Kidney epithelial cell (primary cell): ENCODE data around the gene VPS72. TPM values are rescaled to one million over a fixed set of nuclear protein-coding genes. Genes with fewer than 3 reads are reported as not detected.
"Not testable (repeated sequence)": the region's sequence is repeated elsewhere in the genome, so short reads cannot be mapped to it uniquely, and the experiment has no call there.

ENCODE experiments used
- DNase-seq: peaks from one replicate; pipeline ENCODE4 v3.0.0-alpha.2; 2010; ENCODE audit warnings: low read depth
- H3K27me3 ChIP-seq: 2 replicates; pipeline ENCODE4 v1.6.0; 2011; ENCODE audit warnings: low read length; ENCODE audit not compliant: control insufficient read depth, insufficient read depth
- H3K36me3 ChIP-seq: 2 replicates; pipeline ENCODE4 v1.5.1; 2011; ENCODE audit warnings: low read length; ENCODE audit not compliant: control insufficient read depth, insufficient read depth
- H3K4me3 ChIP-seq: 2 replicates; pipeline ENCODE4 v1.5.1; 2011; ENCODE audit warnings: low read depth, mild to moderate bottlenecking, control low read depth, low read length
- CTCF ChIP-seq: IDR thresholded peaks from 2 replicates; pipeline ENCODE4 v1.5.1; 2011; ENCODE audit warnings: mild to moderate bottlenecking, moderate library complexity, low read length, control low read depth, inconsistent platforms; ENCODE audit not compliant: insufficient read depth, poor library complexity, severe bottlenecking
- total RNA-seq: library from RNA; depleted of rRNA; stranded (reverse); fragments of >200 nt; gene quantifications from 2 replicates; pipeline ENCODE4 v1.2.3, GENCODE V29; 2015

The VPS72 gene
- total RNA-seq, 1 donor from 2014 or later: 83.4 TPM

GRCh38 chr1:151192047-151192446 is 2.0 kb upstream of the VPS72 start:
- Histone ChIP-seq H3K36me3 (no peaks in the 10 kb centered on the region), H3K27me3 (no peaks in the 10 kb centered on the region), H3K4me3 (no peak overlapping the region)
- DNase-seq: no peak
- TF ChIP-seq CTCF: no peak

GRCh38 chr1:151188667-151189066 is 1.3 kb downstream of the VPS72 start:
- peak overlapping the region; percentile 91 for H3K4me3 ChIP-seq
- DNase-seq, H3K36me3 ChIP-seq, H3K27me3 ChIP-seq: not testable (repeated sequence)

GRCh38 chr1:151187205-151187604 is 2.8 kb downstream of the VPS72 start:
- H3K36me3 ChIP-seq: peaks cover 2% of the 10 kb centered on the region
- no peaks in the 10 kb centered on the region for H3K27me3 ChIP-seq
- TF ChIP-seq CTCF: no peak
- no peak for DNase-seq
- H3K4me3 ChIP-seq: no peak overlapping the region

GRCh38 chr1:151184211-151184610 is 5.8 kb downstream of the VPS72 start:
- Histone ChIP-seq H3K36me3 (peaks cover 2% of the 10 kb centered on the region), H3K27me3 (no peaks in the 10 kb centered on the region), H3K4me3 (no peak overlapping the region)
- no peak for DNase-seq
- no peak for TF ChIP-seq CTCF

- no peak for DNase-seq
- no peaks in the 10 kb centered on the region for H3K27me3 ChIP-seq
- peaks cover 1% of the 10 kb centered on the region for H3K36me3 ChIP-seq
- H3K4me3 ChIP-seq: no peak overlapping the region
- no peak for TF ChIP-seq CTCF
These were observed 13.4 kb downstream of the VPS72 start for GRCh38 chr1:151176514-151177045.

- no peaks in the 10 kb centered on the region for H3K27me3 ChIP-seq
- H3K36me3 ChIP-seq: peaks cover 1% of the 10 kb centered on the region
- no peak within 1 kb of the TSS for H3K4me3 ChIP-seq
- TF ChIP-seq CTCF: peak; percentile 69
- DNase-seq: no peak
These were observed 14.1 kb downstream of the VPS72 start, which contains the start of gene TMOD4 for GRCh38 chr1:151175863-151176262. Gene TMOD4, minus strand, starts transcription at chr1:151175981. Its CDS starts 1,106 bp downstream, at chr1:151174875.
